NCI-H226 (cell line): Measurements from ENCODE around the gene KIRREL1.

Source experiments
- DNase-seq: peaks from one replicate; pipeline ENCODE4 v3.0.0-alpha.2; 2015

The KIRREL1 gene

GRCh38 chr1:158076441-158076840 is 83.0 kb downstream of the KIRREL1 start:
- DNase-seq = no peak

DNA sequence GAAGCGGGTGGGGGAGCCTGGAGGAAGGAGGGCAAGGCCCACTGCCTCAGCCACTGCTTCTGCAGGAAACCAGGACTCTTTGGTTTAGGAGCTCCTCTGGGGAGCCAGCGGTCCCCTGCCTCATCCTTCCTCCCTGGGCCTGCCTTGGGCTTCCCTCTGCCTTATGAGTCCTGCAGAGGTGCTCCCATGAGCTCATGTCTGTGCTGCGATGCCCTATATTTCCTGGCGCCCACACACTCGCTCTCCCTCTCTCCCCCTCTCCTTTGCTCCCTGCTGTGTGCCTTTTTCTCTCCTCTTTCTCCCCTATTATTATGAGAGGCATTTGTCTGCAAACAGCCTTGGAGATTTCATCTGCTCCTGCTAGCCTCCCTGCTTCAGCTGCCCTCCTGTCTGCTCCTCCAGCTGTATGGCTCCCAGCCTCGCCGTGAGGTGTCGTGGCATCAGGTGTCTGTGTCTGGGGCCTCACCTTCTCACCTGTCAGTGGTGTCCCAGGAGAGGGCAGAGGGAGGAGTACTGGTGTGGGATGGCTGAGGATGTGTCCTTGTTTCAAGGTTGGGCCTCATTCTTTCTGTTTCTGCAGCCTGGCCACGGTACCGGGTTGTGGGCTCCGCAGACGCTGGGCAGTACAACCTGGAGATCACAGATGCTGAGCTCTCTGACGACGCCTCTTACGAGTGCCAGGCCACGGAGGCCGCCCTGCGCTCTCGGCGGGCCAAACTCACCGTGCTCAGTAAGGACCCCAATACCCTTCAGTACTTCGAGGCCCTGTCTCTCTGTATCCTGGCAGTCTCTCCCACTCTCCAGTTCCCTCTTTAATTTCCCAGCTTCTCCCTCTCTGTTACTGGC is 84.2 kb downstream of the KIRREL1 start:
- DNase-seq = no peak

GRCh38 chr1:158078569-158079080 is 85.2 kb downstream of the KIRREL1 start:
- no peak for DNase-seq

GRCh38 chr1:158080066-158080465 is 86.6 kb downstream of the KIRREL1 start:
- no peak for DNase-seq

- DNase-seq = no peak
Observed at GRCh38 chr1:158084336-158084735, 90.9 kb downstream of the KIRREL1 start.

DNA sequence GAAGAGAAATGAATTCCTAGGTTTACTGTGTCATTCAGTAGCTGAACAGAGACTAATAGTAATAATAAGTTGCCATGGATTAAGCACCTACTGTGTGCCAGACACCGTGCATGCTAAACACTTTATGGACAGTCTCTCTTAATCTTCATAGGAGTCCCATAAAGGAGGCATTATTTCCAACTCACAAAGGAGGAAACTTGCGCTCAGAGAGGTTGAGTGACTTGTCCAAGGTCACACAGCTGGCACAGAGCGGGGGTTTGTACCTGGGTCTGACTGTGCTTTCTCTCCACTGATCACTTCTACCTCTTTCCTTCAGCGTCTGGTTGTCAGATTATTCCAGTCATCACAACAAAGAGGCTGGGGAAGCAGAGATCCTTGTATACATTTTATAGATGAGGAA is 91.3 kb downstream of the KIRREL1 start:
- no peak for DNase-seq

GRCh38 chr1:158087320-158087927 is 94.0 kb downstream of the KIRREL1 start:
- DNase-seq = peak; percentile 24

DNA sequence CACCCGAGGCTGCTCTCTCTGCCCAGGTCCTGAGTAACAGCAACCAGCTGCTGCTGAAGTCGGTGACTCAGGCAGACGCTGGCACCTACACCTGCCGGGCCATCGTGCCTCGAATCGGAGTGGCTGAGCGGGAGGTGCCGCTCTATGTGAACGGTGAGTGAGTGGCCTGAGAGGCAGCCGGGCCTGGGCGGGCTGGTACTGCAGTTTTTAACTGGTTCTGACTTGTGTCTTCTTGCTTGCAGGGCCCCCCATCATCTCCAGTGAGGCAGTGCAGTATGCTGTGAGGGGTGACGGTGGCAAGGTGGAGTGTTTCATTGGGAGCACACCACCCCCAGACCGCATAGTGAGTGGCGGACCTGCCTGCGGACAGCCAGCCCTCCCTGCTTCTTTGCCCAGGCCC is 96.0 kb downstream of the KIRREL1 start:
- DNase-seq = no peak

DNA sequence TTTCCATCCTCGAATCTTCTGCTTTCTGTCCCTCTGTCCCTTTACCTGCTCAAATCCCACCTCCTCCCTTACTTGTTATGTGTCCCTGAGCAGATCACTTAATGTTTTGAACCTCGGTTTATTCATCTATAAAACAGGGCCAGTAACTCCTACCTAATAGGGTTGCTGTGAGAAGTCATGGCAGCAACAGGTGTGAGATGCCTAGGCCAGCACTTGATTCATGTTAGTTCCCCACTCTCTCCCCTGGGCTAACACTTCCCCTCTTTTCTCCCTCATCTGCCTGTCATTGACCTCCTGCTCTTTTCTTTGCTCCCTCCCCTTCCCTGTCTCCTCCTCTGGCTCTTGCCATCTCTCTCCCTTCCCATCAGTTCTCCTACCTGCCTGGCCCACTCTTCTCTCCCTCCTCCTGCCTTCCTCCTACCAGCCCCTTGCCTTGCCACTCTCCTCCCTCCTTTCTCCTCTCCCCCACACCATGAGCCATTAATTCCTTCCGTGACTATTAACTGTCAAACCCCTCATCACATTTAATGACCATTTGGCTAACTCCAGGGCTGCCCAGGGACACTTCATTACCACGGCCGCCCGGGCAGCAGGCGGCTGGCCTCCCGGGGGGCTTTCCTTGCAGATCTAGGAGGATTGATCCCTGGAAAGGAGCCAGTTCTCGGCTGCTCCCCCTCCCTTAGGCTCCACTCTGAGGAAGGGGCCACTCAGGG is 96.6 kb downstream of the KIRREL1 start:
- no peak for DNase-seq

GRCh38 chr1:158093376-158093775 is 99.9 kb downstream of the KIRREL1 start:
- DNase-seq = no peak

DNA sequence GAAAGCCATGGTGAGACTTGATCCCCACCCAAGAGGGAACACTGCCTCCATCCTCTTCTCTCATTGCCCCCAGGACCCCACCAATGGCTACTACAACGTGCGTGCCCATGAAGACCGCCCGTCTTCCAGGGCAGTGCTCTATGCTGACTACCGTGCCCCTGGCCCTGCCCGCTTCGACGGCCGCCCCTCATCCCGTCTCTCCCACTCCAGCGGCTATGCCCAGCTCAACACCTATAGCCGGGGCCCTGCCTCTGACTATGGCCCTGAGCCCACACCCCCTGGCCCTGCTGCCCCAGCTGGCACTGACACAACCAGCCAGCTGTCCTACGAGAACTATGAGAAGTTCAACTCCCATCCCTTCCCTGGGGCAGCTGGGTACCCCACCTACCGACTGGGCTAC is 101.1 kb downstream of the KIRREL1 start:
- no peak for DNase-seq

DNA sequence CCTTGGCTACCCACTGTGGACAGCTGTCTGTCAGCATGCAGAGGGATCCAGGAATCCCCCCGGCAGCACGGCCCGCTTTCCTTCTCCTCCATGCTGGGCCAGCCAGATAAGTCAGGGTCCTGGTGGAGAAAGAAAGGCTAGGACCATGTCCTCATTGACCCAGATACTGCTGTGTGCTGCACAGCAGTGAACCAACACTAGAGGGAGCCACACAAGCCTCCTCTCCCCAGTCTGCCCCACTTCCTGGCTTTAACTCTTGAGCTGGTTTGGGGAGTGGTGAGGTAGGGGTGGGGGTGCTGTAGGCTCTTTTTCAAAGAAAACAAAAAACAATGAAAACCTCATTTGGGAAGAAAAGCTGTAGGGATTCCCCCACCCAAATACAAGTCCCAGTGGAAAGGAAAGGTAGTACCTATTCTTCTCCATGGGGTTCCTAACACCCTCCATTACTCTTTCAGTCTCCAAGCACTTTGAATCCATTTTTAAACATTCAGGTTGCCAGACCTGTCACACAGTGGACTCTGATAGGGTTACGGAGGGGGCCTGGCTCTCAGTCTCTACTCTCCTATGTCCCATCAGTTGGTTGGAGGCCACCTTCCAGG is 102.4 kb downstream of the KIRREL1 start:
- no peak for DNase-seq

DNA sequence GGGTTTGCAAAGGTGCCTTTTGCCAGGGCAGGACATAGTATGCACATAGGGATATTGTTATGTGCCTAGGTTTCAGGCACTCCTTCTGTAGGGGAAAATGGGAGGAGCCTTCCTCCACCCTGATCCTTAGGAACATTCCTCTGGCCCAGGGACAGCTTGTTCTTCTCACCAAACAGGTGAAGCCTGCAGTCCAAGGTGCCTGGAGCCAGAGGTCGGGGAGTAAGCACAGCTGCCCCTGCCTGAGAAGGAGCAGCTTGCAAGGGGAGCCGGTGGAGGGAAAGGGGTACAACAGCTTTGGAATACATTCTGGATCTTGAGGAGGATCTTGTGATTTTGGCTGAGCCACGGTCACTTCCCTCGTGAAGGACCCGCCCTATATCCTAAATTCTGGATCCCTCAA is 104.8 kb downstream of the KIRREL1 start:
- DNase-seq = no peak

DNA sequence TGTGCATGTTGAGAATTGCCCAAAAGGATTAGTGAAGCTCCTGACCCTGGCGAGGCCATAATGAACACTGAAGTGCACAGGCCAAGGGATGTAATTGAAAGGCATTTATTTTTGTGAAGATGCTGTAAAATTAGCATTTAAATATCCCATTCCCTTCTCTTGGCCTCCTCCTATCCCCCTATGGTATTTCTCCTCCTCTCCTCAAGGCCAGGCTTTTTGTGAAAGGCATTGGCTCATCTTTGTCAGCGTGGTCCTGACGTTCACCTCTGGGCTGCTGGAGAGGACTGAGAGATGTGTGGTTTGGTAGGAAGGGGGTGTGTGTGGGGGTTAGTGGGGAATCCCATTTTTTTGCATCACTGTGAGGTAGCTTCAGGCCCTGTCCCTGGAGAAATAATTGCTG is 105.7 kb downstream of the KIRREL1 start:
- DNase-seq = no peak

DNA sequence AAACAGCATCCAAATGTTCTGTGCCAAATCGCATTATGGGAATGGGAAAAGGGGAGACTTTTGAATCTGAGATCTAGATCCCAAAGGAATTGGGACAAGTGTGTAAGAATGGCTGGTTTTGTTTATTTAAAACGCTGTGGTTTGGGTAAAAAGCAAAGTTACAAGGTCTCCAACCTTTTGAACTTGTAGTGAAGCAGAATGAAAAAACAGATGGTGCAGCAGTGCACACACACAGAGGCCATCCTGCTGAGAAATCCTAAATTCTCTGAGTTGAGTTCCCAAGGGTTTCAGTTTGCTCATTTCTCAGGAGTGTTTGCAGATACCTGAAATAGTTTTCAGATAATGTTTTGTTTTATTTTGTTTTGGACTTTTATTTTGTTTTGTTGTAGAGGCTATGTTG is 107.1 kb downstream of the KIRREL1 start:
- no peak for DNase-seq

- DNase-seq = no peak
Observed at GRCh38 chr1:158101455-158101854, 108.0 kb downstream of the KIRREL1 start.

DNA sequence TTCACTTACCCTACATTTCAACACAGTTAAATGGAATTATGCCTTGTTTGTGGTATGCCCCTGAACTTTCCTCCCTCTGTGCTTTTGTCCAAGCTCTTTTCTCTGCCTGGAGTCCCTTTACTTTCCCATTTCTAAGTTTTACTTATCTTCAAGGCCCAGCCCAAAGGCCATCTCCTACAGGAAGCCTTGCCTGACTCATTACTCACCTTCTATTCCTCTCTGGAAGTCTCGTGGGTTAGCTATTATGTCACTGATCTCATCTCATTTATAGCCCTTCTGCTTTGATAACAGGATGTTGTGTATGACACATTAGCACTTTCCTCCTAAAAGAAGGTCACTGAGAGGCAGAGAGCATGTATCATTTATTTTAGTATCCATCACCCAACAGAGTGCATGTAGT is 108.5 kb downstream of the KIRREL1 start:
- DNase-seq = peak; percentile 79

DNA sequence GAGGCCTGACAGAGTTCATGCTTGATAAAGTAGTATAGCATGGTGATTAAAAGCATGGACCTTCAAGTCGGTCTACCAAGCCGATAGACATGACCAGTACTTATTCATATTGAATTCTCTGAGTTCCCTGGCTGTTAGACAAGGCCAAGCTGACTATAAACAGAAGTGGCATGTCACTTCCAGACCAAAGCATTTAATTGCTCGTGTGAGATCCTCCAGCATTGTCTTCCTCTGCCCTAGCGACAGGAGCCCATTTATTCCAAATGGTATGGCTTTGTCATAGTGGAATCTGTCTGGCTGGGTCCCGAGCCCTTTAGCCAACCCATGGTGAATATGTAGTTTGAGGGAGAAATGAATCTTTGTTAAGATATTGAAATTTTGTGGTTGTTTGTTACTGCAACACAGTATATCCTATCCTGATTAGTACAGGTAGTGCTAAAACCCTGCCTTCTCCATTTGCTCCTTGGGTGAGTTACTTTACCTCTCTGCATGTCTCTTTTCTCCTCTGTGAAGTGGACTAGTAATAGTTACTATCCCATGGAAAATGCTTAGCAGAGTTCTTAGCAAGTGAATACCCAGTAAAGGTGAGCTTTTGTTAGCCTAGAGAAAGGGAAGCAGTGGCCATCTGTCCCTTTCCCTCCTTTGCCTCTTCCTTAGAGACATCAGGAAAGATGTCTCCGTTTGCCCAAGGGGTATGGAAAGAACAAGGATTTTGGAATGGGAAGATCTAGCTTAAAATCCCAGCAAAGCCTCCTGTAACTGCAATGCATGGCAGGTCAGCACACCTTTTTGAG is 109.6 kb downstream of the KIRREL1 start:
- DNase-seq = no peak

GRCh38 chr1:158103861-158104522 is 110.5 kb downstream of the KIRREL1 start:
- DNase-seq = no peak

GRCh38 chr1:158104891-158105290 is 111.4 kb downstream of the KIRREL1 start:
- no peak for DNase-seq

GRCh38 chr1:158105352-158106095 is 112.1 kb downstream of the KIRREL1 start:
- no peak for DNase-seq
